GM19328 (cell line): ENCODE measurements around the gene STT3B.

Experiments used
- ATAC-seq: cut with Tn5 transposase; IDR thresholded peaks from one replicate; pipeline ENCODE4 v1.9.1; 2021; ENCODE audit warnings: mild to moderate bottlenecking, moderate library complexity; ENCODE audit not compliant: unreplicated experiment

Gene STT3B

GRCh38 chr3:31636049-31636448 lies 103.3 kb downstream of the STT3B start:
- no peak for ATAC-seq

- no peak for ATAC-seq
Measured at GRCh38 chr3:31636694-31637442, 104.1 kb downstream of the STT3B start.

GRCh38 chr3:31639828-31640227 lies 107.1 kb downstream of the STT3B start:
- no peak for ATAC-seq

- no peak for ATAC-seq
Measured at GRCh38 chr3:31645256-31645655, 112.5 kb downstream of the STT3B start.

- no peak for ATAC-seq
Measured at GRCh38 chr3:31648286-31648968, 115.7 kb downstream of the STT3B start.

GRCh38 chr3:31652296-31652695 lies 119.6 kb downstream of the STT3B start:
- no peak for ATAC-seq

- ATAC-seq: no peak
Measured at GRCh38 chr3:31653464-31653863, 120.7 kb downstream of the STT3B start.

- no peak for ATAC-seq
Measured at GRCh38 chr3:31654998-31655397, 122.3 kb downstream of the STT3B start.

- ATAC-seq: no peak
Measured at GRCh38 chr3:31659246-31659645, 126.5 kb downstream of the STT3B start.

- no peak for ATAC-seq
Measured at GRCh38 chr3:31661286-31661685, 128.6 kb downstream of the STT3B start.

- no peak for ATAC-seq
Measured at GRCh38 chr3:31661993-31662670, 129.4 kb downstream of the STT3B start.

GRCh38 chr3:31664031-31664430 lies 131.3 kb downstream of the STT3B start:
- ATAC-seq: no peak

GRCh38 chr3:31667582-31667981 lies 134.9 kb downstream of the STT3B start:
- no peak for ATAC-seq

- ATAC-seq: no peak
Measured at GRCh38 chr3:31668242-31668641, 135.5 kb downstream of the STT3B start.

GRCh38 chr3:31670136-31670535 lies 137.4 kb downstream of the STT3B start:
- ATAC-seq: no peak

GRCh38 chr3:31670722-31671121 lies 138.0 kb downstream of the STT3B start:
- no peak for ATAC-seq

- ATAC-seq: no peak
Measured at GRCh38 chr3:31671451-31671850, 138.7 kb downstream of the STT3B start.

- ATAC-seq: no peak
Measured at GRCh38 chr3:31671976-31672375, 139.3 kb downstream of the STT3B start.

GRCh38 chr3:31673950-31674349 lies 141.2 kb downstream of the STT3B start:
- no peak for ATAC-seq

- ATAC-seq: no peak
Measured at GRCh38 chr3:31676556-31676955, 143.8 kb downstream of the STT3B start.

- ATAC-seq: no peak
Measured at GRCh38 chr3:31680072-31680870, 147.5 kb downstream of the STT3B start.
